Amniotic stem cell (primary cell): ENCODE data around the gene LIN28B.
"Not testable (repeated sequence)": the region's sequence is repeated elsewhere in the genome, so short reads cannot be mapped to it uniquely, and the experiment has no call there.

Source experiments
- DNase-seq: peaks from one replicate; lab custom pipeline; 2025; lab: John Stamatoyannopoulos, UW

Gene LIN28B, protein sequence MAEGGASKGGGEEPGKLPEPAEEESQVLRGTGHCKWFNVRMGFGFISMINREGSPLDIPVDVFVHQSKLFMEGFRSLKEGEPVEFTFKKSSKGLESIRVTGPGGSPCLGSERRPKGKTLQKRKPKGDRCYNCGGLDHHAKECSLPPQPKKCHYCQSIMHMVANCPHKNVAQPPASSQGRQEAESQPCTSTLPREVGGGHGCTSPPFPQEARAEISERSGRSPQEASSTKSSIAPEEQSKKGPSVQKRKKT

GRCh38 chr6:104956731-104957294, at the start of gene LIN28B:
Gene LIN28B, plus strand, starts transcription at chr6:104957107. Its CDS starts 144 bp downstream, at chr6:104957251.
- DNase-seq, result no peak

DNA sequence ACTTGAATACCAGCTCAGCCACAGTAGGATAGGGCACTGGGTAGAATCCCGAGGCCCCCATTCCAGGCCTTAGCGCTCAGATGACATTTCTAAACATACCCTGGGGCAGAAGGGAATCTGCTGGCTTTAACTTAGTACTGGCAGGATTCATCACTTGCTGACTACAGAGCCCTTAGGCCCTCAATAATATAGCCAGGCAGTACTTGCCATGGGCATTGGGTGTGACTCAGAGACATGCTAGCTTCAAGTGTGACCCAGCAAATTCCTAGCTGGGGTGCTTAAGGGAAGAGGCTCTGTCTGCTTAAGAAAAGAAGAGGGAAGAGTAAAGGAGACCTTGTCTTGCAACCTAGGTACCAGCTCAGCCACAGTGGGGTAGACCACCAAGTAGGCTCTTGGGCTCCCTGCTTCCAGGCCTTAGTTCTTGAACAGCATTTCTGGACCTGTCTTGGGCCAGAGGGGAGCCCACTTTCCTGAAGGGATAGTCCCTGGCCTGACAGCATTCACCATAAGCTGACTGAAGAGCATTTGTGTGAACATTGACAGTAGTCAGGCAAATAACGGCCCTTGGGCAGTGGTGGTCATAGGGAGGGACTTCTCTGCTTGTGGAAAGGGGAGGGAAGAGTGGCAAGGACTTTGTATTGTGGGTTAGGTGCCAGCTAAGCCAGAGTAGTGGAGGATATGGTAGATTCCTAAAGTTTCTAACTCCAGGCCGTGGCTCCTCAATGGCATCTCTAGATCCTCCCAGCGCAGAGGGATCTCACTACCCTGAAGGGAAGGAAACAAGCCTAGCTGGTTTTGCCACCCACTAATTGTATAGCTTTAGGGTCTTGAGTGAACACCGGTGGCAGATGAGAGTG, 48.6 kb upstream of the LIN28B start:
- DNase-seq, result no peak

DNA sequence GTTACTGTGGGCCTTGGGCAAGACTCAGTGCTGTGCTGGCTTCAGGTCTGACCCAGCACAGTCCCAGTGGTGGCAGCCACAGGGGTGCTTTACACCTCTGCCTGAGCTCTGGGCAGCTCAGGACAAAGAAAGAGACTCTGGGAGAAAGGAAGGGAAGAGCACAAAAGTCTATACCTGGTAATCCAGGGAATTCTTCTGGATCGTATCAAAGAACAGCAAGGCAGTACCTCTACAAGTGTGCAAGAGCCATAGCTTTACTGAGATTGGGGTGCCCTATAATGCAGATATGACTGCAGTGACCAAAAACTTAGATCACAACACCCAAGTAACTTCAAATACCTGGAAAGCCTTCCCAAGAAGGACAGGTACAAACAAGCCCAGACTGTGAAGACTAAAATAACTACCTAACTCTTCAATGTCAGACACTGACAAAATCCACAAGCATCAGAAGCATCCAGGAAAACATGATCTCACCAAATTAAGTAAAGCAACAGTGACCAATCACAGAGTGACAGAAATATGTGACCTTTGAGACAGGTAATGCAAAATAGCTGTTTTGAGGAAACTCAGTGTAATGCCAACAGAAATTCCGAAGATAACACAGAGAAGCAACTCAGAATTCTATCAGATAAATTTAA, 47.9 kb upstream of the LIN28B start:
- DNase-seq, result no peak

- DNase-seq, result no peak
Measured at GRCh38 chr6:104921896-104922295, 35.0 kb upstream of the LIN28B start.

DNA sequence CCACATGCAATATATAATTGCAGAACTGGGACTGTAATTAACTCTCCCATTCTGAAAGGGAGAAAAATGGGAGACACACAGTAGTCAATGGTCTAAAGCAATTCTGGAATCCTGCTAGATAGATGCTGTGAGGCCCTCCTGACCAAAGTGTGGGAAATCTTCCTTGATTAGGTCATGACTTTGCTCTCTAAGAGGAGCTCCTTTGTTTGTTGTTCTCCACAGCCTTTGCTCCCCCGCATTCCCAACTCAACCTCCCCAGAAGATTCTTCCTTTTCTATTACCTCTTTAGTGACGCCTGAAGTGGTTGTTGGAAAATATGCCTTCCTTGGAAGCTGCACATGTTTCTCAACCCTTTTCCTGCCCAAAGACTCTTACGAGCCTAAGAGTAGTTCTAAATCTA, 28.8 kb upstream of the LIN28B start:
- DNase-seq, result no peak

DNA sequence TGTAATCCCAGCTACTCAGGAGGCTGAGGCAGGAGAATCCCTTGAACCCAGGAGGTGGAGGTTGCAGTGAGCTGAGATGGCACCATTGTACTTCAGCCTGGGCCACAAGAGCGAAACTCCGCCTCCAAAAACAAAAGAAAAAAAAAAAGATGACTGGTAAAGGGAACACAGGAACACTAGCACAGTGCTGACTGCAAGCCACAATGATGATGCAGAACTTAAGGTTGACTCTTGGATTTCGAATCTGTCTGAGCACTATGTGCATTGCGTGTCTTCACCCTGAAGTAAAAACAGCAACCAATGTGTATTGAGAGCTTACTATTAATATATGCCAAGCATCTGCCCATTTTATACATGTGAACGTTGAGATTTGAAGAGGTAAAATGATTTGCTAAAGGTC, 27.6 kb upstream of the LIN28B start:
- DNase-seq, result no peak

DNA sequence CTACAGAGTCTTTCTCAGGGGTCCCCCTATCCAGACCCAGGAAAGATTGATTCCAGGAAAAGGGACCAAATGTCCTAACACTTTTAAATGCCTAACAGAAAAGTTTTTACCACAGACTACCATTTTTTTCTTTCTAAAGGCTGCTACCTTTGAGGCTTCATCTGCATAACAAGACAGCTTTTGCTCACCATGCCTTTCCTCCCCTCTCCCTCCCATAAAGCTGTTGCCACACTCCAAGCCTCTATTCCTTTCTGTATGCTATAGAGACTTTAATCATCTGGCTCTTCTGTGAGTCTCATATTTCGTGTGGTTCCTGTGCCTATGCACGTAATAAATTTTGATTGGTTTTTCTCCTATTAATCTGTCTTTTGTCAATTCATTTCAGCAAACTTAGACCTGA, 26.0 kb upstream of the LIN28B start:
- no peak for DNase-seq

DNA sequence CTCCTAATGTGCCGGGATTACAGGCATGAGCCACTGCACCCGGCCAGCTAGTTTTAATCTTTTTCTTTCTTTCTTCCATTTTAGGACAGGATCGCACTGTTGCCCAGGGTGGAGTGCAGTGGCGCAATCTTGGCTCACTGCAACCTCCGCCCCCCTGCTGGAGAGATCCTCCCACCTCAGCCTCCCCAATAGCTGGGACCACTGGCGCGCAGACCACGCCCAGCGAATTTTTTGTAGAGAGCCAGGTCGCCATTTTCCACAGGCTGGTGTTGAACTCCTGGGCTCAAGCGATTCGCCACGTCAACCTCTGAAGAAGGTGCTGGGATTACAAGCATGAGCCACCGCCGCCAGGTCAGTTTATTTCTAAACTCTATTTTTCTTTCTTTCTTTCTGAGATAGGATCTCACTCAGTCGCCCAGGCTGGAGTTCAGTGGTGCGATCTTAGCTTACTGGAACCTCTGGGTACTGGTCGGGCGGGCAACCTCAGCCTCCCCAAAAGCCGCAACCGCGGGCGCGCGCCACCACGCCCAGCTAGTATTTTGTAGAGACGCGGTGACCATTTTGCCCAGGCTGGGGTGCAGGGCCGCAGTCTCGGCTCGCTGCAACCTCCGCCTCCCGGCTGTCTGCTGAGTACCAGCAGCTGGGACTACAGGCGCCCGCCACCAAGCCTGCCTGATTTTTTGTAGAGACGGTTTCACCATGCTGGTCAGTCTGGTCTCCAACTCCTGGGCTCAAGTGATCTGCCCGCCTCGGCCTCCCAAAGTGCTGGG, 20.0 kb upstream of the LIN28B start:
- no peak for DNase-seq

- no peak for DNase-seq
Measured at GRCh38 chr6:104940238-104940892, 16.5 kb upstream of the LIN28B start.

- DNase-seq, result peak; percentile 30
Measured at GRCh38 chr6:104940893-104941728, 15.8 kb upstream of the LIN28B start.

DNA sequence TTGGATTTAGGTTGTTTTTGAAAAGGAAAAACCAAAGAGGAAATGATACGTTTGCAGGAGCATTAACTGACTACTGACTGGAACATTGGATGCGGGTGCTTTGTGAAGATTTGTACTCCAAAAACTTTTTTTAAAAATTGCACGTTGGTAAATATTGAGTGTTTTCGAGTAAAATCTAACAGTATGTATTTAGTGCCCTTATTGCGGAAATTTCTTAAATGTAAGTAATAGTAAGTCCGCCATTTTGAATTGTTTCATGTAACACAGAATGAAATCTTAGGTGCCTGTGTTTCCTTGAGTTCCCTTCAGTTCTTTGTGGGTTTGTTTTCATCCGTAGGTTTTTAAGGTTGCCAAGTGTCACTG, 15.2 kb upstream of the LIN28B start:
- no peak for DNase-seq

- no peak for DNase-seq
Measured at GRCh38 chr6:104943781-104944180, 13.1 kb upstream of the LIN28B start.

GRCh38 chr6:104949206-104949605, 7.7 kb upstream of the LIN28B start:
- no peak for DNase-seq

GRCh38 chr6:104951677-104952076, 5.2 kb upstream of the LIN28B start:
- no peak for DNase-seq

GRCh38 chr6:104952911-104953399, 4.0 kb upstream of the LIN28B start:
- DNase-seq, result no peak

- DNase-seq, result not testable (repeated sequence)
Measured at GRCh38 chr6:104953400-104954189, 3.3 kb upstream of the LIN28B start.

GRCh38 chr6:104954190-104954797, 2.6 kb upstream of the LIN28B start:
- no peak for DNase-seq

DNA sequence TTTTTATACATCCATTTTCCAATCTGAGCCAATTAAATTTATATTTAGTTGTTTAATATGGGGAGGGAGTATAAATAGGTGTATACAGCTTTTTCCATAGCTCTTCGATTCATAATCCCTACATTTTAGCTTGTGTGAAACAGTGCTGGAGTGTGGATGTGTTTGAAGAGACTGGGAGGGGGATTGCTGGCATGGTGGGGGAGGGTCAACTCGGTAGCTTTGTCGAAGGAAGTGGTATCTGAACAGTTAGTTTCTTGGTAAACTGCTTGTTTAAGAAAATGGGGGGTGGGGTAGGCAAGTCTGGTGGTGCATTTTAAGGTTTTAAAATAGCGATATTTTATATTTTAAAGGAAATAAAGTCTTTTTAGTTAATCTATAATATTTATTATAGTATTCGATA, 1.4 kb upstream of the LIN28B start:
- no peak for DNase-seq
